ENCODE results near the gene ADGRA1.
"Not testable (repeated sequence)": the region's sequence is repeated elsewhere in the genome, so short reads cannot be mapped to it uniquely, and the experiment has no call there.

Gene ADGRA1

GRCh38 chr10:133143546-133143945 lies 55.8 kb downstream of the ADGRA1 start:
- no peak for DNase-seq (ENCODE audit: low read depth)

DNA sequence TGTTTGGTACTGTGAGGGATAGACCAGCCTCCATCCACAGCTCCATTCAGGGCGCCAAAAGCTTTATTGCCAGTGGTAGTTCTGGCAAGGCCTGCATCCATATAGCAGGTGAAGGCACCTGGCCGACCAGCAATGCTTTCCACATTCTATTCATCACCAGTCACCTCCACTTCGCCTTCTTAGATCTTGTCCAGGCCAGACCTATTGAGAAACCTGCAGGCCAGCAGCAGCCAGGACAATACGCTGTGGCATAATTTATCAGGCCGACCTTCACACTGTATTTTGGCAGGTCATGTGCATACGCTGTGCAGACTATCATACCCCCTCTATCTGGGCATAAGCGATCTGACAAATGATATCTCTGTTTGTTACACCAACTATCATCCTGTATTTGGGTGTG lies 57.0 kb downstream of the ADGRA1 start:
- no peak for DNase-seq (ENCODE audit: low read depth)

GRCh38 chr10:133150226-133150625 lies 62.5 kb downstream of the ADGRA1 start:
- DNase-seq (ENCODE audit: low read depth): no peak

- DNase-seq (ENCODE audit: low read depth): no peak
Measured at GRCh38 chr10:133150656-133151055, 62.9 kb downstream of the ADGRA1 start.

GRCh38 chr10:133151071-133151470 lies 63.3 kb downstream of the ADGRA1 start:
- DNase-seq (ENCODE audit: low read depth): not testable (repeated sequence)

DNA sequence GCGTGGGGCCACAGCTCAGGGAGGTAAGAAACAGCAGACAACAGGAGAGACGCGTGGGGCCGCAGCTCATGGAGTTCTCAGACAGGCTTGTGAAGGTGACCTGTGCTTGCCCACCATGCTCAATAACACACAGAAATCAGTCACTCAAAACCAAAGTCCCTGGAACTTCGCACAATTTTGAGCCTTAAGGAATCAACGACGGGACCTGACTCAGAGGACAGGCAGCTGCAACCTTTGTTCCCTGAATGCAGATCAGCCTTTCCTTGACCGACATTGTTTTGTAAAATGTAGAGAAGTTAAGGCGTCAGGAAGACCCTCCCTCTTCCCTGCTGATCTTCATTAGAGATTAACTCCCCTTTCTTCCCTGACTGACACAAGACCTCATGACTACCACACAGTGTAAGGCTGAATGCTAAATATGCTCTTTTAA lies 63.8 kb downstream of the ADGRA1 start:
- no peak for DNase-seq (ENCODE audit: low read depth)

- no peak for DNase-seq (ENCODE audit: low read depth)
Measured at GRCh38 chr10:133154411-133154810, 66.7 kb downstream of the ADGRA1 start.

GRCh38 chr10:133154996-133155778 lies 67.5 kb downstream of the ADGRA1 start:
- no peak for DNase-seq (ENCODE audit: low read depth)

DNA sequence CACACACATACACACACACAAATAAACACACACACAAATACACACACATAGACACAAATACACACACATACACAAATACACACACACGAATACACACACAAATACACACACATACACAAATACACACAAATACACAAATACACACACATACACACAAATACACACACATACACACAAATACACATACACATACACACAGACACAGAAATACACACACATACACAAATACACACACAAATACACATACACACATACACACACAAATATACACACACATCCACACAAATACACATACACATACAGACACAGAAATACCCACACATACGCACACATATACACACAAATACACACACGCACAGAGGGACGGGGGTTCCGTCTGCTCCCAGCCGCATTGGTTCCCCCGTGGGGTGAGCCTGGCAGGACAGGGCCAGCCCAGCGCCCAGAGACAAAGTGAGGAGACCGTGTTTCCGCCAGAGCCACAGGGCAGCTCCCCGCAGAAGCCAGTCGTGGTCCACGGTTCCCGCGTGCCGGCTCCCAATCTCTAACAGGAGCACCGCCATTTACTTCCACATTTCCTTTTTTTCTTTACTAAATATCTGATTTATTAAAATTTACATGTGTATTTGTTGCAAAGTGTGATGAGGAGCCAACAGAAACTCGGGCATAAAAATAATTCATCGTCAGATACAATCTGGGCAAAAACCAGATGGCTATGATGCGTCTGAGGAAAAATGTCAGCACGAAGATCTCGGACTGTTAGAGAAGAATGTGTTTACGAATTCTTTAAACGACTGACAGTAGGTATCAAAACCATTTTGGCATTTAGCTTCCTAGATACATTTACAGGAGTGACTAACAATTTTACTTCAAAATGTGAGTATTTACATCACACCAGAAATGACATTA lies 69.2 kb downstream of the ADGRA1 start:
- DNase-seq (ENCODE audit: low read depth): peak; percentile 11

GRCh38 chr10:133157662-133158436 lies 70.1 kb downstream of the ADGRA1 start:
- no peak for DNase-seq (ENCODE audit: low read depth)

DNA sequence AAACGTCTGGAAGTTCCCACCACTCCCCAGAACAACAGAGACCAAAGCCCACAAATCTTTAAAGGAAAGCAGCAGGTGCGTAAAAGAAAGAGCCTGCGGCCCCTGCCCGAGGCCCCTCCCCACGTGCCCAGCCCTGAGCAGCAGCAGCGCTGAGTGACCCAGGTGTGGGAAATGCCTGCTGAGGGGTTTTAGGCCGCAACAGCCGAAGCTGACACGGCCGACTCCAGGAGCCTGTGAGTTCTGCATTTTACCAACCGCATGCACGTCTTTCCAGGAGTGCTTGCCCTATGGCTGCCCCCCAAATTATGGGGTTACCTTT lies 70.7 kb downstream of the ADGRA1 start:
- no peak for DNase-seq (ENCODE audit: low read depth)

DNA sequence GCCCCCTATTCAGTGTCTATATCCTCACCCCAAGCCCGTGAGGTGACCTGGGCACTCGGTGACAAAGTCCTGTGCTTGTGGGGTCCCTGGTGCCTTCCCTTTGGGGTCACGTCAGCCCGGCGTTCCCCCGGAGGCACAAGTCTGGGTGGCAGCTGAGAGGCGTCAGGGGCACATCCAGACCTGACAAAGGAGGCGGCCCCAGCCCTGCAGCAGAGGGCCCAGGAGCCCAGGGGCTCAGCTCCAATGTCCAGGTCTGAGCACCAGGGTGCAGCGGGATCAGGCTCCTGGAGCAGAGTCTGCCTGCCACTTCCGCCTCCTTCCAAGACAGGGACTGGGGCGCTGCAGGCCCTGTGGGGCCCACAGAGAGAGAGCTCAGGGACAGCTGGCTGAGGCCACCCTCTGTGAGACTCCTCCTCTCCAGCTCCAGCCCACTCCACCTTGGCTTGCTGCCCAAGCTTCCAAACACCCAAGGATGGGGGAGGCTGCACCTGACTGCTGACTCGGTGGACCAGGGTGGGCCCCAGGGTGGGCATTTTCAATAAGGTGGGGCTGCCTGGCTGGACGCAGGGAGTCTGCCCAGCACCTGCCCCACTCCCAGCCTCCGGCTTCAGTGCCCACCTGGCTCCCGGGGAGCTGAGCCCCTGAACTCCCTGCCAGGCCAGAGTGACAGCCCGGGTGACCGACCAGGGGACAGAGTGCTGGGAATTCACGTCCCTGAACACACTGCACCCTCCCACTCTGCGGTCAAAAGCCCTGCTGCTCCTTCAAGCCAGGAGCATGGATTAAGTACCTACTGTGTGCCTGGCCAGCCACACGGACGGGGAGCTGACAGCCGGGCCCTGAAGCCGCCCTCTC lies 71.3 kb downstream of the ADGRA1 start:
- no peak for DNase-seq (ENCODE audit: low read depth)

DNA sequence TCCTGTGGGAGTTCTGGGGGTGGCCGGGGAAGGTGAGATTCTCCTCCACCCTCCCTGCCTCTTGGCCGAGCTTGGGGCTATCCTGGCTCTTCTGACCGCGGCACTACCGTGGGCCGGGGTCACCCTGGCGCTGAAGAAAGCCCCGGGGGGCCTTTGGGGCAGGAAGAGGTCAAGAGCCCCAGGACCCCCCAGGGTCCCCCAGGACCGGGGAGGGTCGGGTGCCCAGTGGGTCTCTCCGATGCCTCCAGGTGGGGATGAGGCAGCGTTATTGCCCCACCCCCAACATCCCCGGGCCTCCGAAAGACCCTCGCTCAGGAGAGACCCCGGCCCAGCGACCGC lies 71.9 kb downstream of the ADGRA1 start:
- DNase-seq (ENCODE audit: low read depth): no peak

DNA sequence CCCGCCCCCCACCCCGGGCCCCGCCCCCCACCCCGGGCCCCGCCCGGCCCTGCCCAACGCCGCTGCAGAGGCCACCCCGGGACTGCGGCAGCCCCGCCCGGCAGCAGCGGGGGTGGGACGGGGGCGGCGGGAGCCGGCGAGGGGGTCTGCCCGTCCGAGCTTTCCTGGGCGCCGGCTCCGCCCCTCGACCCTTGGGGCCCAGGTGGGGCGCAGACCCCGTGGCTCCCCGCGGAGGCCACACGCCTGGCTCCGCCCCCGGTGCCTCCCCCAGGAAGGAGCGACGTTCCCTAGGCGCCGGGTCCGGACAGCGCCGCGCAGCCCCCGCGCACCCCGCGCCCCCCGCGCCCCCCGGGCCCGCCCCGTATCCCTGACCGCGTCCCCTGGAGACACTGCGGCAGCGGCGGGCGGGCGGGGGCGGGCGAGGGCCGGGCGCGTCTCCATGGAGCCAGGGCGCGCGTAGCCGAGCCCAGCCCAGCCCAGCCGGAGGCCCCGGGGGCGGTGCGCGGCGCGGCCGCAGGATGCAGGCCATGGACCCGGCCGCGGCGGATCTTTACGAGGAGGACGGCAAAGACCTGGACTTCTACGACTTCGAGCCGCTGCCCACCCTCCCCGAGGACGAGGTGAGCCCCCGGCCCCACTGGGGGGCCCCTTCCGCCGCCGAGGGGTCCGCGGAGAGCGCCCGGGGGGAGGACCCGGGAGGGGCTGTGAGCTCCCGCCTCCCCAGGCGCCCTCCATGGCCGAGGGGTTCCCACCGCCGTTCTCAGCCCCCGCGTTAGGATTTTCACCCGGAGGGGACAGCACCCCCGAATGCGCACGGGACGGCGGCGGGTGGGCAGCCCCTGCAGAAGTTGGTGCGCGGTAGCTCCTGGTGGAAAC lies 72.5 kb downstream of the ADGRA1 start, which contains the start of gene KNDC1:
TSS of gene KNDC1 (plus strand) at position 270 of the 876 bp plus-strand sequence. CDS start at position 519, 249 bp downstream.
- no peak for DNase-seq (ENCODE audit: low read depth)

GRCh38 chr10:133160826-133161471 lies 73.2 kb downstream of the ADGRA1 start:
- DNase-seq (ENCODE audit: low read depth): no peak

- DNase-seq (ENCODE audit: low read depth): no peak
Measured at GRCh38 chr10:133161486-133162109, 73.9 kb downstream of the ADGRA1 start.

- no peak for DNase-seq (ENCODE audit: low read depth)
Measured at GRCh38 chr10:133162178-133162909, 74.6 kb downstream of the ADGRA1 start.

DNA sequence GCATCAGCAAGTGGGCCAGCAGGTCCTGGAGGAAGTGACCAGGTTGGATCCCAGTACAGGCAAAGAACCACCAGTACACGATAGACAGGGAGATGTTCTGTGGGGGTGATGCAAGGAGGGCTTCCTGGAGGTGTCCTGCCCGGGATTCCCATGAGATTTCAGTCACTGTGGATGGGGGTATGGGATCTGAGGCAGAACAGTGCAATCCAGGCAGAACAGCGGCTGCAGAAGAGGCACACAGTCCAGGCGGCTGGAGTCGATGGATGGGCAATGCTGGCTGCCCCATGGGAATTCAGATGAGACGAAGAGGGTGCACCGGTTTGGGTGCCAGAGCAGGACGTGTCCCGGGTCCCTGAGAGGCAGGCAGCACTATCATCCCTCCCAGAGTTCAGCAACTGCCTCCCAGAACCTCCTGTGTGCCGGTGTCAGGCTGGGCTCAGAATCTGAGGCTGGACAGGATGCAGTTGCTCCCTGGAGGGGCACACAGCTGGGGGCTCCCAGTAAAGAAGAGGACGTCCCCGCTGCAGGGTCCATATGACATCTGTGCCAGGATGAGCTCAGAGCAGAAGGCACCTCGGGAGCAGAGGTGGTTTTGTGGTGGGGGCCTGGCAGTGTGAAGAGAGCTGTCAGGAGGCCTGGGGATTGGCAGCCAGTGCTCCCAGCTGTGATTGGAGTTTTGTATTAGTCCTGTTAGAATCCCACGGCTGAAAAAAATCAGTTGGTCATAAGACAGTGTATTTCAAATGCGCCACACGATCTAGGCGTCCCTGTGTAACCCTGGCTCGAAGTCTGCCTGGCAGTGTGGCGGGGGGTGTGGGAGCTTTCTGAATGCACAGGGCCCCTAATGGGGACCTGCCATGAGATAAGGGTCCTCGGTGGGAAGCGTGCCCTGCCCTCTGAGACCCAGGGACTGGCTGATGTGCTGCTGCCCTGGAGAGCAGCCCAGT lies 75.5 kb downstream of the ADGRA1 start:
- no peak for DNase-seq (ENCODE audit: low read depth)
